HepG2 (cell line): Measurements from ENCODE around the gene HS2ST1. TPM values are rescaled to one million over a fixed set of nuclear protein-coding genes. Genes with fewer than 3 reads are reported as not detected.

Experiments used
- CREM ChIP-seq, 2 experiments: sonication (generic) in 1 of 2; formaldehyde crosslinking in 1 of 2; IDR thresholded peaks; 2 replicates each; pipeline versions ENCODE4 v1.4.0 to v1.6.1; 2016 to 2020; ENCODE audit warnings: antibody characterized with exemption in 1 of 2, mild to moderate bottlenecking in 1 of 2, missing genetic modification reagents in 1 of 2
- E2F1 ChIP-seq: sonication (generic); formaldehyde crosslinking; IDR thresholded peaks from 2 replicates; pipeline ENCODE4 v1.5.0; 2020; ENCODE audit warnings: missing genetic modification reagents
- ELK4 ChIP-seq: sonication (generic); formaldehyde crosslinking; IDR thresholded peaks from 2 replicates; pipeline ENCODE4 v1.9.0; 2021; ENCODE audit warnings: missing genetic modification reagents, borderline replicate concordance
- KAT8 ChIP-seq: IDR thresholded peaks from 2 replicates; pipeline ENCODE4 v1.6.1; 2016; ENCODE audit warnings: missing genetic modification reagents, missing compliant biosample characterization
- KDM5A ChIP-seq: fragments of 200-600 bp; sonication (generic); IDR thresholded peaks from 2 replicates; pipeline ENCODE4 v1.7.0; 2018; ENCODE audit warnings: antibody characterized with exemption, mild to moderate bottlenecking, low read length, borderline replicate concordance
- MIER2 ChIP-seq: IDR thresholded peaks from 2 replicates; pipeline ENCODE4 v1.6.1; 2016; ENCODE audit warnings: missing biosample characterization, missing genetic modification reagents
- MTERF4 ChIP-seq: sonication (generic); formaldehyde crosslinking; IDR thresholded peaks from 2 replicates; pipeline ENCODE4 v1.8.0; 2023; ENCODE audit warnings: mild to moderate bottlenecking, missing genetic modification reagents
- PAXIP1 ChIP-seq: sonication (generic); formaldehyde crosslinking; conservative IDR thresholded peaks from 2 replicates; pipeline ENCODE4 v1.4.0; 2020; ENCODE audit warnings: mild to moderate bottlenecking, missing genetic modification reagents, moderate library complexity
- RNF2 ChIP-seq: fragments of 450-650 bp; conservative IDR thresholded peaks from 2 replicates; pipeline ENCODE4 v1.6.1; 2016; ENCODE audit warnings: low read depth
- SRSF1 ChIP-seq: fragments of 200-400 bp; formaldehyde crosslinking; optimal IDR thresholded peaks from 2 replicates; pipeline ENCODE3; 2017; ENCODE audit warnings: mild to moderate bottlenecking, low read depth, low read length, moderate library complexity
- THRA ChIP-seq: sonication (generic); formaldehyde crosslinking; IDR thresholded peaks from 2 replicates; pipeline ENCODE4 v1.4.0; 2020; ENCODE audit warnings: missing genetic modification reagents, borderline replicate concordance
- ZBTB8A ChIP-seq: sonication (generic); formaldehyde crosslinking; IDR thresholded peaks from 2 replicates; pipeline ENCODE4 v1.4.0; 2020; ENCODE audit warnings: mild to moderate bottlenecking, low read depth, missing genetic modification reagents, borderline replicate concordance
- ZFP90 ChIP-seq: sonication (generic); formaldehyde crosslinking; IDR thresholded peaks from 2 replicates; pipeline ENCODE4 v1.8.0; 2022; ENCODE audit warnings: missing genetic modification reagents, mild to moderate bottlenecking, inconsistent platforms, borderline replicate concordance
- ZNF256 ChIP-seq: sonication (generic); formaldehyde crosslinking; conservative IDR thresholded peaks from 2 replicates; pipeline ENCODE4 v1.4.0; 2020; ENCODE audit warnings: missing genetic modification reagents
- ZNF264 ChIP-seq: sonication (generic); formaldehyde crosslinking; IDR thresholded peaks from 2 replicates; pipeline ENCODE4 v1.4.0; 2020; ENCODE audit warnings: missing genetic modification reagents
- polyA plus RNA-seq, 8 experiments: library from polyadenylated mRNA; depleted of rRNA in 3 of 8; stranded (reverse) in 7 of 8; unstranded in 1 of 8; fragments of >200 nt; fragmentation: Illumina TruSeq in 4 of 8; extraction: Trizol in 4 of 8; gene quantifications; 2 replicates each; pipeline versions ENCODE4 v1.2.1 to v1.2.3, GENCODE V29; 2011 to 2016; ENCODE audit warnings: low read depth in 4 of 8, missing spikeins in 1 of 8, mixed read lengths in 1 of 8; ENCODE audit not compliant: insufficient read depth in 1 of 8
- total RNA-seq, 5 experiments: library from RNA; depleted of rRNA; stranded (reverse); fragments of >200 nt; fragmentation: Illumina TruSeq; extraction: Trizol; gene quantifications; 2 replicates each; pipeline ENCODE4 v1.2.3, GENCODE V29; 2016; ENCODE audit warnings: low read depth in 1 of 5

HS2ST1 gene
- total and polyA plus RNA-seq, 2 of the 13 experiments (the other 11 are each of a cell fraction or from before 2014, with no cell fraction given) = 22.1 to 58.7 TPM

- TF ChIP-seq PAXIP1 (CRISPR knock-in tag) (peak; percentile 24; the same call in 1 of the 2 replicates), MIER2 (CRISPR knock-in tag) (no peak), ELK4 (CRISPR knock-in tag) (no peak), E2F1 (CRISPR knock-in tag) (0 out of 2 replicates have a peak, but pooled peaks have one; percentile 38), ZFP90 (0 out of 2 replicates have a peak, but pooled peaks have one; percentile 24), ZBTB8A (no peak), SRSF1 (no peak), ZNF256 (CRISPR knock-in tag) (no peak), RNF2 (no peak), THRA (CRISPR knock-in tag) (no peak), CREM (IDR thresholded peaks at IDR 0.05) (peak; percentile 15; the same call in 1 of the 2 replicates), CREM (CRISPR knock-in tag; IDR thresholded peaks at IDR 0.05) (no peak), KDM5A (0 out of 2 replicates have a peak, but pooled peaks have one; percentile 7), ZNF264 (CRISPR knock-in tag) (0 out of 2 replicates have a peak, but pooled peaks have one; percentile 45), KAT8 (CRISPR knock-in tag) (no peak), MTERF4 (no peak)
- TF ChIP-seq, all 625 proteins: peak for 23
Observed at GRCh38 chr1:86915737-86916235, 1.4 kb downstream of the HS2ST1 start (continued).
